GM18870 (cell line): Measurements from ENCODE around the gene LAMTOR1.

Source experiments
- ATAC-seq: cut with Tn5 transposase; IDR thresholded peaks from one replicate; pipeline ENCODE4 v1.9.1; 2021; ENCODE audit warnings: moderate library complexity; ENCODE audit not compliant: unreplicated experiment

LAMTOR1 gene

DNA sequence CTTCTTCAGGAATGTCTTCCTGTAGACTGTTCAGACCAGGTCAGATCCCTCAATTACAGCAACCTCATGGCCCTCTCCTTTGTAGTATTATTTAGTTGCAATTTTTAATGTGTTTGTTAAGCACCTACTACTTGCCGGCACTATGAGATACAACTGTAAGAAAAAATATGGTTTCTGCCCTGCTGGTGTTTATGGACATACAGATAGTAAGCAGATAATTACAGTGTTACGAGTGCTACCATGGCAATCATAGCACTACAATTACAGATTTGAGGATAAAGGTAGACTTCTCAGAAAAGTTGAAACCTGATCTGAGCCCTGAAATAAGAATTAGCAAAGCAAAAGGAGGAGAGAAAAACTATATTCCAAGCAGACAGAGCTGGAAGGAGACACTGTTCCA, 19.7 kb downstream of the LAMTOR1 start:
- ATAC-seq = no peak

DNA sequence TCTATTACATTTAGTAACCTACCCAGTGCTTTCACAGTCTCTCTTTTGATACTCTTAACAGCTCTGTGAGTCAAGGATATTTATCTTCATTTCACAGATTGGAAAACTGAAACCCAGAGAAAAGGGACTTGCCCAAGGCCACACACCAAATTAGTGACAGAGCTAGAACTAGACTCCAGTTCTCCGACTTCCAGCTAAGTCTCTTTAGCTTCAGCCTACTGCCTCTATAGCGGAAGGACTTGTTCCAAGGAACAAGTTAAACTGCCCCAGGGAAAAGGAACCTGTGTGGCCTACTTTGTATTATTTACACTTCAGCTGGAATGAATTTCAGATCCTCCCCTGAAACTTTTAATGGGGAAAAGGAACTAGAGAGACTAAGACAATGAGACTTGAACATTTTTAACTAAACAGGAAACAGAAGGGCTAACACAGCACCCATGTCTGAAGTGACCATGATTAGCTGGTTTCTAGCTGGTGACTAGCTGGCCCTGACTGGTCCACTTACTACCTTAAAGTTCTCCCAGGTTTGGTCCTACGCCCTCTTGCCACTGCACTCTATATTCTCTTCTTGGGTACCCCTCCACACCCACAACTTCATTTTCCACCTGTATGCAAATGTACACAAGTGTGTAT, 21.2 kb downstream of the LAMTOR1 start:
- no peak for ATAC-seq

DNA sequence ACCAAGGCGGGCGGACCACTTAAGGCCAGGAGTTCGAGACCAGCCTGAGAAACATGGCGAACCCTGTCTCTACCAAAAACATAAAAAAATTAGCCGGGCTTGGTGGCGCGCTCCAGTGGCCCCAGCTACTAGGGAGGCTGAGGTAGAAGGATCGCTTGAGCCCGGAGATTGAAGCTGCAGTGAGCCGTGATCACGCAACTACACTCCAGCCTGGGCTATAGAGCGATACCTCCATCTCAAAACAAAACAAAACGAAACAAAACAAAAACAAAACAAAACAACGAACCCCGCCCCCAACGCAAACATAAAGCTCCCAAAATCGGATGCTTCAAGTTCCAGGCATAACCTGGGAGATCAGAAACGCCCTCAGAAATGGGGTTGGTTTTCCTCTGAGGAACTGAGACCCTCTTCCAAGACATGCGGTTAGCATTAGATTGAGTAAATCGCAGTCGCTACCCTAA, 21.9 kb downstream of the LAMTOR1 start:
- ATAC-seq = no peak

DNA sequence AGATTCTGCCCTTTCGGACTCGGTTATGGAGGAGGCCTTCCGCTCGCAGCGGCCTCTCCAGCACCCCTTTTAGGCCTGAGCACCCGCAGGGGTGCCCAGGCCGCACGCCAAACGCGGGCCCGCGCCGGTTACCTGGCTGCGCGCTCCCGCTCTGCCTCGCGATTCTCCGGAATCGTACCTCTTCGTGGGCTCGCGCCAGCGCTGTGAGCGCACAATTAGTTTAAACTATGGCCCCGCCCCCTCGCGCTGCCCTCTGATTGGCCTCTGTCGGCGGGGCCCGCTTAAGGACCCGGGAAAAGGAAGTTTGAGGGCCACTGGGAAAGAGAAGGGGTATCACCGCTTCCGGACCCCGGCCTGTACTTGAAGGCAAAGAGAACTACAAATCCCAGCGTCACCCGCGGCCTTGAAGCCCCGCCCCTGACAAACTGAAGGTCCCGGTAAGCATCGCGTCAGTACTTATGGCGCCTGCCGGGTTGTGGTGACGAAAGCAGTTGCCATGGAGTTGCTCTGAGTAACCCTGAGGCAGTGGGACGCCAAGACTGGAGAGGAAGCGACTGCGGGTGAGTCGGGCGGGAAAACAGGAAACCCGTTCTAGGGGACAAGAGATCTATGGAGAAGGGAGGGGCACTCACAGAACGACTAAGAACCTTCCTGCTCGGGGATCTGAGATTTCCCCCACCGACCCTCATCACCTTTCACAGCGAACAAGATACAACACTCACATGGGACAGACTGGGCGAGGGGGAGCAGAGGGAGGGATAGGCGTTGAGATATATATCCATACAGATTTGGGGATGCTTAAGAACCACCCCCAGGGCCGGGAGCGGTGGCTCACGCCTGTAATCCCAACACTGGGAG, 22.5 kb downstream of the LAMTOR1 start, which contains the start of the genes LRRC51 and NUMA1:
TSS of gene LRRC51 (plus strand) at position 525 of the 858 bp plus-strand sequence. CDS start 8,234 bp downstream, outside the sequence.
TSS of gene NUMA1 (minus strand) at position 217 of the 858 bp plus-strand sequence. CDS start 44,599 bp downstream, outside the sequence.
- peak; percentile 94 for ATAC-seq

DNA sequence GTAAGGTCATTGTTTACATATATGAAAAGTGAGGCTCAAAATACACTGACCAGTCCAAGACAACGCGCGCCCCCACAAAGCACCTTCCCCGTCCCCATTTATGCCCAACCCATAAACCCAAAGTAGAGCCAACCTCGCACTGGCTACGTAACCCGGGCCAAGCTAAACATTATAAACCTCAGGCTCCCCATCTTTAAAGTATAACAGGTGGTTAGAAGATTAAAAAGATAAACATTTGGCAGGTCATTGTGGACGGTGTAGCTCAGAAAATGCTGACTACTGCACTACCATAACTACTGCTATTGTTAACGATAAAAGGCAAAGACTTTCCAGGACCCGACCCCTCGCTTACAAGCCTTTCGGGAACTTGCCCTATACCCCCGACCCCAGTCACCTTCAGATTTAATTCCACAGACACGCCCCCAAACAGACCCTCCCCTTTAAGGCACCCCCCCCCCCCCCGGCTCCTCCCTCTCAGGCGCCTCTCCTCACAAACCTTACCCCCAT, 23.2 kb downstream of the LAMTOR1 start:
- ATAC-seq = no peak

DNA sequence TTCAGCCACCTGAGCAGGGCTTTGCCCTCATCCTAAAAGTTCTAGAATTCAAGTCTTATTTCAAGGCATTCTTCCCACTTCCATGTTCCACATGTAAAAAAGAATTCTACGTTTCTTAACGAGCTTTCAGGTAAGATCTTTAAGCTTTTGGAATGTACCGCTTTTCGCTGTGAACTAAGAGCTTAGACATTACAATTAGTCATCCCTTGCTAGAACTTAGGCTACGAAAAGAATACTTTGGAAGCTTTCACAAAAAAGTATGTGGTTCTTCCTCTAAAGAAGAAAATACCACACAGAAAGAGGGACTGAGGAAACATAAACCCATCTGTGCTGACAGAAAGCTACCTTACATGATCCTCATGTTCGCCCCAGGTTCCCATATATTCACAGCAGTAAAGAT, 24.6 kb downstream of the LAMTOR1 start:
- ATAC-seq = no peak

DNA sequence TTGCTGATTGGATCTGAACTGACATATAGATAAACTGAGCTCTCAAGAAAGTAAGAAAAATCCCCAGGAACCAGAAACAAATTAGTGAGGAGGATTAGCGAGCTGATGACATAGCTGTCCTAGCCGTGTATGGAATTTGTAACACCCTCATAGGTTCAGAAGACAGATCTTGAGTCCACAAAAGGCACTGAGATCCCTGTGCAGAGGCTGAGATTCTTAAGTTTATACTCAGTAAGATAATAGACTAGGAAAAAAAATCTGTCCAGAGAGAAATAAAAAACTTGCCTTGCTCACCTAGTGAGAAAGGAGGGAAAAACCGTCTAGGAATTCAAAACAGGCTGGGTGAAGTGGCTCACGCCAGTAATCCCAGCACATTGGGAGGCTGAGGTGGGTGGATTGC, 27.3 kb downstream of the LAMTOR1 start:
- no peak for ATAC-seq

DNA sequence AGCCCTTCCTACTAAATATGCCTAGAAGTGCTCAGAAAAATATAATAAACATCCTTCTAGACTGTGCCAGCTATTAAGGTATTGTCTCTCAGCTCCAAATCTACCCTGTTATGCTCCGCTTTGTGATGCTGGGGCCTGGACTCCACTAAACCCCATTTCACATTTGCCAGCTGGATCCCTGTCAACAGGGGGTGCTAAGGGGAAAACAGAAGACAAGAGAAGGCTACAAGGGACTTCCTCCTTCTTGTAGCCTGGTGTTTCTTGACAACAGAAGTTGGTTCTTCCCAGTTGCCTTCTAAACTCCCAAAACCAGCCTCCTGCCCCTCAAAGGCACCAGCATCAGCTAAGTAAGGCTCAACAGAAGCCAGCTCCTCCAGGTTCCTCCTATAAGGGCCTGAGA, 28.0 kb downstream of the LAMTOR1 start:
- ATAC-seq = no peak

DNA sequence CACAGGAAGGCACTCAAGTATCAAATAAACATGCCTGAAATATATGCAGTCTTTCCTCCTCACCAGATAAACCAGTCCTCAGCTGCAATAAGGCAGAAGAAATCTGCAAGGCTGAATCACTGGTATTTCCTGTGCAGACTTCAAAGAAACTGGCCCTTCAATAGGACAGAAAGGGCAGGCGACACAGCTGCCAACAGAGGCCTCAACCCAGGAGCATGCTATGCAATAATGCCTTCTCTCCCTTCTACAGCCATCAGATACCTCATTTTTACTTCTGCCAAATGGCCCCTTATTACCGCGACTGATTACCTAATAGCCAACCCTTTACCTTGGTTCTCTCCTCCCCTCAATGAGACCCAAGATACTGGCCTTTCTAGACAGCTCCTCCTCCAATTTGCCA, 30.7 kb downstream of the LAMTOR1 start:
- no peak for ATAC-seq

DNA sequence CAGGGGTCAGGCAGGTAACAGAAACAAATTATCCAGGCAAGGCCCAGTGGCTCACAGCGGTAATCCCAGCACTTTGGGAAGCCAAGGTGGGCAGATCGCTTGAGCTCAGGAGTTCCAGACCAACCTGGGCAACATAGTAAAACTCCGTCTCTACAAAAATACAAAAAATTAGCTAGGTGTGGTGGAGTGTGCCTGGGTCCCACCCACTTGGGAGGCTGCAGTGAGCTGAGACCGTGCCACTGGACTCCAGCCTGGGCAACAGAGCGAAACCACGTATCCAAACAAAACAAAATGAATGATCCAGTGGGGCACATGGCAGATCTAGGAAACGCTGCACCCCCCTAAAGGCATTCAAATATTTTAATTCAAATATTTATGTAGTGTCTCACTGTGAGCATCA, 32.6 kb downstream of the LAMTOR1 start:
- ATAC-seq = no peak

DNA sequence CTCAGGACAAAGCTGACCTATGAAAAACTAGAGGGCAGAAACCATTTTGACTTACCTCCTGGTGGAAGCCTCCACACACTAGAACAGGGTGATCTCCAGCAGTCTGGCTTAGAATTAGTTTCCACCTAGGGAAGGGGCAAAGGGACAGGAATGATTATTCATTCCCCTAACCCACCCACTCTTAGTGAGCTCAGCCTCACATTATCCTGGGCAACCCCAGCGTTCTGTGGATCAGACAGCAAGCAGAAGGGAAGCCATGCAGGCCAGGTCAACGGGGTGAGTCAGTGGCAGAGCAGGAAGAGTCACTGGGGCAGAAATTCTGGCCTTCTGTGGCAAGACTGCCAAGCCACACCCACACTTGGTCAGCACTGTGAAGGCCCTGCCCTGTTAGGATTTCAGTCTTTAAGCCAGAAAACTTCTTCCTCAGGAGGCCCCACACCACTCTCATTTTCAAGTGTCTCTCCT, 33.3 kb downstream of the LAMTOR1 start:
- no peak for ATAC-seq

DNA sequence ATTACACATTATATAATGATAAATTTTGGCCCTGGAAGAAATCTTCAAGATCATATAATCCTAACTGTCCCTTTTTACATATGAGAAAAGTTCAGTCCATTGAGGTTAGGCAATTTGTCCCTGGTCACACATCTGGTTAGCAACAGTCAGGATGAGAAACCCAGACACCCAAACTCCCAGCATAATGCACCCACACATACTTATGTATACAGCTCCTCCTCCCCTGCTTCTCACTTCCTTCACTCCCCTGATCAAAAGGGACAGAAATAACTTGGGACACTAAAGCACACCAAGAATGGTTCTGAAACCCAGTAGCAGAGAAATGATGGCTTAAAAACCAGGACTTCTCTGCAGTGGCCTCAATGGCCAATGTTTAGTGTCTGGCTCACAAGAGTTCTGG, 33.9 kb downstream of the LAMTOR1 start:
- no peak for ATAC-seq

DNA sequence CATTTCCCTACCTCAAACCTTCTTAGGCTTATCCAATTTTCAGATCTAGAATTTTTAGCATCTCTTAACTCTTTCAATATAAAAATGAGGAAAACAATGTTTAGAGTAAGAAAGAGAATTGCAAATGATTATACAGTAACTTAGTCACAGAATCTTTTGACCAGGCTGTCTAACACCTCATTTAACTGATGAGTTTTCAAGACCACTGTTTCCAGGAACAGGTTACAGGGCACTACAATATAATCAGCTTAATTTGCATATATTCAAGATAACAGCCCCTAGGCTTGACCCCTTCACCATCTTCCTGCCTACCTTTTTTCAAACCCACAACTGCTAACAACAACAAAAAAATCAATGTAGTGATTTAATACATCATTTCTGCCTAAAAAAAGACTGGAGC, 35.4 kb downstream of the LAMTOR1 start:
- ATAC-seq = no peak

DNA sequence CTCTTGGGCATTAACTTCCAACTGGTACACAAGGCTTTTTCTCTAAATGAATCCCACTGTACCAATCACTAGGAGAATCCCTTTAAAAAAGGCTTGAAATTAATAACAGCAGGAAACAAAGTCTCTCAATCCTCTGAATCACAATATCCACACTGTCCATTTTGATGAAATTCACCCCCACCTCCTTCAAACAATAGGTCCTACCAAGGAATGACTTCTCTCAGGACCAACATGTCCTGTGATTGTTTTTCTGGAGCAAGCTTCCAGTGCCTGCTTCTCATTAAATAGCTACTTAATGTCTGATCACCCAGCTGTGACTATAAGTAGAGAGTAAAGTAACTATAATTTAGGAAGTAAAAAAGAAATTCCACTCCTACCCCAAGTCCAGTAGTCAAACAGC, 35.8 kb downstream of the LAMTOR1 start:
- no peak for ATAC-seq

DNA sequence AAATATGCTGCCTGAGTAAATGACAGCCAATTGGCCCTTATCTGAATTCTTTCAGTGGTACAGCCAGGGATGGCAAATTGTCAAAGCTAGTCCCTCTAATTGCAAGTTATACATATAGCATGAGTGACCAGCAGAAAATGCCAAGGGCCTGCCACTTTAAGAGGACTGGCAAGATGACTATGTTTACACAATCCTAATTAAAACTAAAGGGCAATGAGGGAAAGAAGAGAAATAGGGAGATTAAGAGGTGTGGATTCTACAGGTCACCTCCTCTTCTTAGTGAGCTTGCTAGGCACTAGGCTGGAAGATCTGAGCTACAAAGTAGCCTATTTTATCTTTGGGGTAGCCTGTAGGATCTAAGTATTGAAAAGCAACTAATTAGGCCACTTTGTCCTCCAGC, 36.2 kb downstream of the LAMTOR1 start:
- ATAC-seq = no peak

DNA sequence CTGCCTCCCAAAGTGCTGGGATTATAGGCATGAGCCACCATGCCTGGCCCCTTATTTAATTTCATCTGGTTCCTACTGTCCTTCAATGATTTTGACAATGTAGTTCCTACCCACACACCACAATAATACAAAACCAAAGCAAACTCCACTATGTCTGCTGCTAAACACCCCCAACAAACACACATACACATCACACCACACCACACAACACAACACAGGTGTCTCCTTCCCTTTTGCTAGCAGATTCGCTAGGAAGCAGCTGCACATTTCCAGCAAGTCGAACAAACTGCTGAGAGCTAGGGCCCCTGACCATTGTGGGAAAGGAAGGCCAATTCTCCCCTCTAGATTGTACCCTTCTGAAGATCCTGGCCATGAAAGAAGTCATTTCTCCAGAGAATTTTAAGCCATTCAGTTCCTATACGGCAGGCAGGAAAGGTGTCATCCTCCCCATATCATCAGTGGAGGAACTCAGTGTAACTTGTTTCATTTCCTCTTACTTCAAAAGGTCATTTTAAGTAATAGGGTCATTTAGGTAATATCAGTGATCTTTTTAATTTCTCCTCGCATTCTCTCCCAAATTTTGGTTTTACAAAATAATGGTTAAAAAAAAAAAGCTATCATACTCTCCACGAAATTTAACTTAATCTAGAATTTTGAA, 41.2 kb downstream of the LAMTOR1 start:
- no peak for ATAC-seq

DNA sequence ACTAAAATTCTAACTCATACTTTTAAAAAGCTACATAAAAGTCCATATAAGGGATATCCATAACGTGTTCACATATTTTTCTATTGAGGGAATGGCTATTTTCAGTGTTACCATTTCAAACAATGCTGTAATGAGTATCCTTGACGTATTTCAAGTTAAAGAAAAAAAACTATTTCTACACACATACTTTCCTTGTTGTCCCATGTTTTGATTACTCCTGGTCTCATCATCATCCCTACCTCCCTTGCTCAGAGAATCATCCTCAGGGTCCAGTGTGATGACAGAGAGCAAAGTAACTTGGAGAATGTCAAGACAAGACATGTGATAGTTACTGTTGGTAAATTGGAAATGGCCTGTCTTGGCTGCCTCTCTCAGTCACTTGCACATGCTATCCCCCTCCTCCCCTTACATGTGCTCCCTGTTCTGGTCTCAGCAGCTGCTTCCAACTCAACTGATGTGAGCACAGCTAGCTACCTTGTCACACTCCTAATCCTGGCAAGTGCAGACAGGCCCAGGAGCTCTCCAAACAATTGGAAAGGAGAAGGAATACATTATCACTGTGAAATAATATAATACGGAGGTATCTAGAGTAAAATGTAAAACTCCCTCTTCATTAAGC, 44.6 kb downstream of the LAMTOR1 start:
- no peak for ATAC-seq

DNA sequence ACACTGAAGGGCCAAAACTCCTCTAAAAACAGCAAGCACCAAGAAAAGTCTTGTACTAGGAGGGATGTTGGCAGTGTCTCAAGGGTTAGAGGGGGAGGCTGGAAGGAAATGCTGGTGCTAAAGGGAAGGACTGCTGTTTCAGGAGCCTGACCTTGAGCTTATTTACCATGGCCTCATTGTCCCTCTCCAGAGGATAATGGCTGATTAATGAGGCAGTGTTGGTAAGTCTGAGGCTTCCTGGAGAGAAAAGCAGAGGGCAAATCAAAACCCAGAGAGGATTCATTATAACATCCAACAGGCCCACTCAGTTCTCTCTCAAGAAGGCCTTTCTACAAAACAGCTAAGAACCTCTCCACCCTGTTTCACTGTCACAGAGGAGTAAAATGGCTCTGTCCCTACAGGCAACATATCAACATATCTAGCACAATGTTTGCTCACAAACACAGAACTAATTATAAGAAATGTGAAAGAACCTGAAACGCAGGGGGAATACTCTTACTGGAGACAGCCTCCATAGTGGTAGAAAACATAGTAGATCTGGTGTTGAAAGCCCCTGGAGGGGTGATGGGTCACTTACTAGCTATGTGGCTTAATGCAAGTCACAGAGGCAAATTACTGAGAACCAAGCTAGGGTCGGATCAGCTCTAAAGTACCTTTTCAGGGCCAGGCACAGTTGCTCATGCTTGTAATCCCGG, 54.2 kb downstream of the LAMTOR1 start:
- no peak for ATAC-seq
